Bronchial epithelial cell (primary cell): ENCODE results near the gene BANP. TPM values are rescaled to one million over a fixed set of nuclear protein-coding genes. Genes with fewer than 3 reads are reported as not detected.
"Not testable (repeated sequence)": the region's sequence is repeated elsewhere in the genome, so short reads cannot be mapped to it uniquely, and the experiment has no call there.

Source experiments
- DNase-seq: peaks from one replicate; pipeline ENCODE4 v3.0.0-alpha.2; 2010; ENCODE audit warnings: low read depth
- FAIRE-seq: peaks from 2 replicates; lab custom pipeline; 2011; peaks lifted over from hg19 to GRCh38; lab: Jason Lieb, UNC
- H3K27me3 ChIP-seq: 2 replicates; pipeline ENCODE4 v1.5.1; 2011; ENCODE audit warnings: low read length; ENCODE audit not compliant: control insufficient read depth, insufficient read depth
- H3K36me3 ChIP-seq: 2 replicates; pipeline ENCODE4 v1.5.1; 2011; ENCODE audit warnings: low read length; ENCODE audit not compliant: control insufficient read depth, insufficient read depth
- H3K4me3 ChIP-seq: 2 replicates; pipeline ENCODE4 v1.5.1; 2011; ENCODE audit warnings: mild to moderate bottlenecking, low read depth, low read length, control low read depth
- CTCF ChIP-seq: IDR thresholded peaks from 2 replicates; pipeline ENCODE4 v1.5.1; 2011; ENCODE audit warnings: mild to moderate bottlenecking, moderate library complexity, low read length, control low read depth, inconsistent platforms; ENCODE audit not compliant: insufficient read depth, severe bottlenecking
- total RNA-seq: library from RNA; depleted of rRNA; stranded (reverse); fragments of >200 nt; gene quantifications from 2 replicates; pipeline ENCODE4 v1.2.1, GENCODE V29; 2014

Gene BANP, protein sequence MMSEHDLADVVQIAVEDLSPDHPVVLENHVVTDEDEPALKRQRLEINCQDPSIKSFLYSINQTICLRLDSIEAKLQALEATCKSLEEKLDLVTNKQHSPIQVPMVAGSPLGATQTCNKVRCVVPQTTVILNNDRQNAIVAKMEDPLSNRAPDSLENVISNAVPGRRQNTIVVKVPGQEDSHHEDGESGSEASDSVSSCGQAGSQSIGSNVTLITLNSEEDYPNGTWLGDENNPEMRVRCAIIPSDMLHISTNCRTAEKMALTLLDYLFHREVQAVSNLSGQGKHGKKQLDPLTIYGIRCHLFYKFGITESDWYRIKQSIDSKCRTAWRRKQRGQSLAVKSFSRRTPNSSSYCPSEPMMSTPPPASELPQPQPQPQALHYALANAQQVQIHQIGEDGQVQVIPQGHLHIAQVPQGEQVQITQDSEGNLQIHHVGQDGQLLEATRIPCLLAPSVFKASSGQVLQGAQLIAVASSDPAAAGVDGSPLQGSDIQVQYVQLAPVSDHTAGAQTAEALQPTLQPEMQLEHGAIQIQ
- 22.1 and 25.5 TPM in 2 replicates for total RNA-seq

DNA sequence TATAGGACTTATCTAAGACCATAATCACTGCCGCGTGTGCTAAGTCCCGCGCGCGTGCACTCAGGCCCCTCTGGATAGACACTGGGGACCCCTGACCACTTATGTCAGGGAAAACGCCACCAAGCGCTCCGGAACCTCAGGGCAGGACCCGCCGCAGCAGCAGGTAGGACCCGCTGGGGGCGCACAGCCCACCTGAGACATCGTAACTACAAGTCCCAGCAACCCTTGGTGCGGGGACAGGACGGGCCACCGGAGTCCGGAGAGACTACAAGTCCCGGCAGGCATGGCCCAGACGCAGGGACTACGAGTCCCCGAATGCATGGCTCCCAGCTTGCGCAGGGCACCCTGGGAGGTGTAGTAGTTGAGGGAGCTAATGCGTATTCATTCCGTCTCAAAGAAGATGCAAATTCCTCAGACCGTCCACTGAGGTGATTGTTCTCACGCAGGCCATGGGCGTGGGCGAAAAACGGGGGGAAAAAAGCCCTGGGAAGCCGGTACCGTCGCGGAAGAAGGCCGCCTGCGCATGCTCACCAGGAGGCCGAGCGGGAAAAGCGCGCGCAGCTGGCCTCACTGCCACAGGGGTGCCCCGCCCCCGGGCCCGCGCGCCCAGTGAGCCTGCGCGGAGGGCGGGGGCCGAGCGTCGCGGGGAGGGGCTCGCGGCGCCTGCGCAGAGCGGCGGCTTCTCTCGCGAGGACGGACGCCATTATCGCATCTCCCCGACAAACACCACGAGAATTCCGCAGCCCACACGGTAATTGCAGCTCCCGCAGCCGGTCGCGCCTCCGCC is at the start of gene BANP:
TSS of gene BANP (plus strand) at position 670 of the 787 bp plus-strand sequence. CDS start 23,682 bp downstream, outside the sequence.
- Histone ChIP-seq H3K36me3 (no peaks in the 10 kb centered on the region), H3K4me3 (peak within 1 kb of the TSS; percentile 77), H3K27me3 (no peaks in the 10 kb centered on the region)
- DNase-seq (peak; percentile 95), FAIRE-seq (no peak)
- peak; percentile 35 for TF ChIP-seq CTCF

- not testable (repeated sequence) for FAIRE-seq, H3K27me3 ChIP-seq, H3K4me3 ChIP-seq, DNase-seq, H3K36me3 ChIP-seq
These were observed 46.3 kb upstream of the BANP start for GRCh38 chr16:87904963-87905362.

- DNase-seq, H3K27me3 ChIP-seq, H3K36me3 ChIP-seq, FAIRE-seq, H3K4me3 ChIP-seq: not testable (repeated sequence)
These were observed 45.7 kb upstream of the BANP start for GRCh38 chr16:87905521-87905920.

DNA sequence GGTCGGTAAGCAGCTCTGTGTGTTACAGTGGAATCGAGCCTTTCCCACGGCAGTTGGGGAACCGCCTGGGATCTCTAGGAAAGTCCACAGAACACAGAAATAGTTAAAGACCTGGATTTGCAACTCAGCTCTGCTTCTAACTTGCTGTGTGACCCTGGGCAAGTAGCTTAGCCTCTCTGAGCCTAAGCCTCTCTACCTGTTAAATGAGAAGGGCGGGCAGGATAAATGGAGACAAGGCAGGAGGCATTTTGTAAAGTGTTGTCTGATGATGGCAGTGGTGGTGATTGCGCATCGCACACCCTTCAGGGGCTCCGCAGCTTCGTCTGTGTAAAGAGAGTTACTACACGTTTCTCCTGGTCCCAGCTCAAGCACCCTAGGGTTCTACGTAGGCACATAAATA is 43.1 kb upstream of the BANP start:
- not testable (repeated sequence) for FAIRE-seq, H3K36me3 ChIP-seq, DNase-seq, H3K27me3 ChIP-seq, H3K4me3 ChIP-seq

GRCh38 chr16:87909203-87909935 is 41.9 kb upstream of the BANP start:
- peak; percentile 21 for DNase-seq
- H3K27me3 ChIP-seq, H3K36me3 ChIP-seq, H3K4me3 ChIP-seq, FAIRE-seq: not testable (repeated sequence)
- TF ChIP-seq CTCF, result peak; percentile 93

GRCh38 chr16:87911106-87911763 is 40.0 kb upstream of the BANP start:
- not testable (repeated sequence) for H3K4me3 ChIP-seq, H3K27me3 ChIP-seq, FAIRE-seq, H3K36me3 ChIP-seq
- DNase-seq, result peak; percentile 17

- not testable (repeated sequence) for FAIRE-seq, H3K4me3 ChIP-seq, H3K36me3 ChIP-seq, DNase-seq, H3K27me3 ChIP-seq
These were observed 38.5 kb upstream of the BANP start for GRCh38 chr16:87912691-87913090.

DNA sequence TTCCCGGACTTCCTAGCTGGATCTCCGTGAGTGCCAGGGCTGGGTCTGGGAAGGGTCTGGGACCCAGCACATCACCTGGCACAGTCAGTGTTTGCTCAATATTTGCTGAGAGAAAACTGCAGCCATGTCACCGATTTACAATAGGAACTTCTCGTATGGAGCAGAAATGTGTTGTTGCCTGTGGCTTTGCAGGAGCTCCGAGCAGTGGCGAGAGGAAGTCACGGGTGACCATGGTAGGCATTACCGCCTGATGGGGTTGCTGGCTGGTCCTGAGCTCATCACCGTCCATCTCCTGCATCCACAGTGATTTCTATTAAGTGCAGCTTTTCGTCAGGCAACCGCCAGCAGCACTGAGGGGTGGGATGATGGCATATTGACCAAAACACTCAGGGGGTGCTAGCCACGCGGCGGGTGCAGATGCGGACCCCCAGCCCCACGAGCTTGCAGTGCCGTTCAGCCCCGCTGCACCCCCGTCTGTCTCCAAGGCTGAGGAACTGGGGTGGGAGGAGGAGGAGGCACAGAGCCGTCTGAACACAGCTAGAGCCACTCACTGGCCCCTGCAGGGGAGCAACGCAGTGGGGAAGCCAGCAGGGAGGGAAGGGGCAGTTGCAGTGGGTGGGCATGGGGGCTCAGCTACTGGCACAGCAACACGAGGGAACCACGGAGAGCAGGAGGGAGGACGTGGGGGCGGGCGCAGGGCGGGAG is 37.1 kb upstream of the BANP start:
- peak; percentile 64 for FAIRE-seq
- H3K27me3 ChIP-seq, H3K4me3 ChIP-seq, H3K36me3 ChIP-seq, DNase-seq: not testable (repeated sequence)
